ENCODE results near the gene SLCO3A1.

Gene SLCO3A1

GRCh38 chr15:92152983-92153382 lies 299.5 kb downstream of the SLCO3A1 start:
- DNase-seq (ENCODE audit: low read depth in 1 of 2, low spot score in 1 of 2): no peak

- DNase-seq (ENCODE audit: low read depth in 1 of 2, low spot score in 1 of 2): no peak
Measured at GRCh38 chr15:92153620-92154019, 300.1 kb downstream of the SLCO3A1 start.

GRCh38 chr15:92155934-92156333 lies 302.4 kb downstream of the SLCO3A1 start:
- DNase-seq (ENCODE audit: low read depth in 1 of 2, low spot score in 1 of 2): no peak

GRCh38 chr15:92157666-92158298 lies 304.3 kb downstream of the SLCO3A1 start:
- no peak for DNase-seq (ENCODE audit: low read depth in 1 of 2, low spot score in 1 of 2)

- DNase-seq (ENCODE audit: low read depth in 1 of 2, low spot score in 1 of 2): peak in 1 of 2 donors; percentile 10
Measured at GRCh38 chr15:92158426-92158825, 304.9 kb downstream of the SLCO3A1 start.

- DNase-seq (ENCODE audit: low read depth in 1 of 2, low spot score in 1 of 2): no peak
Measured at GRCh38 chr15:92159481-92159880, 306.0 kb downstream of the SLCO3A1 start.

- no peak for DNase-seq (ENCODE audit: low read depth in 1 of 2, low spot score in 1 of 2)
Measured at GRCh38 chr15:92159906-92160841, 306.7 kb downstream of the SLCO3A1 start.

GRCh38 chr15:92161039-92161670 lies 307.6 kb downstream of the SLCO3A1 start:
- DNase-seq (ENCODE audit: low read depth in 1 of 2, low spot score in 1 of 2): no peak

GRCh38 chr15:92162657-92163056 lies 309.1 kb downstream of the SLCO3A1 start:
- DNase-seq (ENCODE audit: low read depth in 1 of 2, low spot score in 1 of 2): no peak

- no peak for DNase-seq (ENCODE audit: low read depth in 1 of 2, low spot score in 1 of 2)
Measured at GRCh38 chr15:92163641-92164040, 310.1 kb downstream of the SLCO3A1 start.

GRCh38 chr15:92164327-92165000 lies 311.0 kb downstream of the SLCO3A1 start:
- no peak for DNase-seq (ENCODE audit: low read depth in 1 of 2, low spot score in 1 of 2)

GRCh38 chr15:92165001-92165346 lies 311.5 kb downstream of the SLCO3A1 start:
- no peak for DNase-seq (ENCODE audit: low read depth in 1 of 2, low spot score in 1 of 2)

- no peak for DNase-seq (ENCODE audit: low read depth in 1 of 2, low spot score in 1 of 2)
Measured at GRCh38 chr15:92166029-92166428, 312.5 kb downstream of the SLCO3A1 start.

GRCh38 chr15:92166751-92167405 lies 313.4 kb downstream of the SLCO3A1 start:
- DNase-seq (ENCODE audit: low read depth in 1 of 2, low spot score in 1 of 2): no peak

- DNase-seq (ENCODE audit: low read depth in 1 of 2, low spot score in 1 of 2): no peak
Measured at GRCh38 chr15:92167451-92167850, 313.9 kb downstream of the SLCO3A1 start.

GRCh38 chr15:92168066-92168683 lies 314.7 kb downstream of the SLCO3A1 start:
- no peak for DNase-seq (ENCODE audit: low read depth in 1 of 2, low spot score in 1 of 2)

GRCh38 chr15:92170897-92171296 lies 317.4 kb downstream of the SLCO3A1 start:
- no peak for DNase-seq (ENCODE audit: low read depth in 1 of 2, low spot score in 1 of 2)

GRCh38 chr15:92178911-92179310 lies 325.4 kb downstream of the SLCO3A1 start:
- DNase-seq (ENCODE audit: low read depth in 1 of 2, low spot score in 1 of 2): no peak

- no peak for DNase-seq (ENCODE audit: low read depth in 1 of 2, low spot score in 1 of 2)
Measured at GRCh38 chr15:92184142-92184541, 330.6 kb downstream of the SLCO3A1 start.

GRCh38 chr15:92184679-92185230 lies 331.2 kb downstream of the SLCO3A1 start:
- no peak for DNase-seq (ENCODE audit: low read depth in 1 of 2, low spot score in 1 of 2)

Measured in activated T-helper 1 cell treated with anti-CD3 and anti-CD28 coated beads, Interleukin-2, amount 50 U/mL, for 16 hours (primary cell).